Measurements from ENCODE around the gene EID1. TPM values are rescaled to one million over a fixed set of nuclear protein-coding genes. Genes with fewer than 3 reads are reported as not detected.

Gene EID1
- total RNA-seq, 1 experiment from 2014 or later = 98.7 TPM

DNA sequence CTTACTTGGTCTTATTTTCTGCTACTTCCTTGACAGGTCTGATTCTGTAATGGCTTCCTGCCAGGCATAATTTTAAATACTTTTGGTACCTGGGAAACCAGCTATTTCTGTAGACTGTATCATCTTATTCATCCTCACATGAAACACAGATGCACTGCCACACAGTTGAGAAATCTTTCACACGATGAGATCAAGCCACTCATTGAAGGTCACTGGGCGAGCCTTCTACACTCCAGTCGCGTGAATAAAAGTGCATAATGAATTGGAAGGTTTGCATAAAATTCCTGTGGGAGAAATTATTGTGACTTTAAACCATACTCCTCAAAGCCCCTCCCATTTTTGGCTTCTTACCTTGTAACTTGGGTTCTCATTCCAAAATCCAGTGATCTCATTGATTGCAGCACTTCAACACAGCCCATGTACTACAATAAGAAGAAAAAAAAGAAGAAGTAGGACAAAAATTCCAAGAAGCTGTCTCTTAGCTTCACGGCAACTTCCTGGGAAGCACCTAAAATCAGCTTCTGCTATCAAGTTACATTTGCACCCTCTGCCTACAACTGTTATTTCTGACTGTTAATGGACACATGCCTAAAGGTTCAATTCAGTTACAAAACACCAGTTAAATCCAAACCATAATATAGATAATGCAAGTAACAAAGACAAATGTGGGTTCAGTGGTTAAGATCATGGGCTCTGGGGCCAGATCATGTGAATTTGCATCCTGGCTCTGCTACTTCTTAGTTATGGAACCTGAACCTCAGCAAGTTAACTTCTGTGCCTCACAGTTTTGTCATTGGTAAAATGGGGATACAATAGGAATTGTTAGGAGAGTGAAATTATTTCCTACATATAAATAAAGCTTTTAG, 46.8 kb downstream of the EID1 start:
- H3K27me3 ChIP-seq (ENCODE audit: low read length) = no peaks in the 10 kb centered on the region
- H3K27ac ChIP-seq (ENCODE audit: low read length) = peak overlapping the region; percentile 88
- no peaks in the 10 kb centered on the region for H3K9me2 ChIP-seq (replicated peaks; ENCODE audit: low read length)
- no peak for ATAC-seq
- intact Hi-C loops (cut with micrococcal nuclease) = no loop called here
- H4K20me1 ChIP-seq (ENCODE audit: low read length) = no peaks in the 10 kb centered on the region
- POLR2A ChIA-PET (ENCODE audit: unreplicated experiment) = interaction anchor here (0.7 kb wide), 1 partner anchor 46 kb away, joined by 7 read pairs; no protein-coding TSS in a partner anchor
- 0 out of 2 replicates have a peak overlapping the region, but pooled peaks have one; percentile 11 for H3K9ac ChIP-seq (ENCODE audit: low read length)
- no peaks in the 10 kb centered on the region for H3K79me2 ChIP-seq (ENCODE audit: low read length)
- H3K36me3 ChIP-seq (ENCODE audit: low read depth, low read length) = no peaks in the 10 kb centered on the region
- CTCF ChIA-PET = no interaction called here
- BruUV-seq (replicated peaks) = no TSS peak
- no peaks in the 10 kb centered on the region for H3F3A ChIP-seq (ENCODE audit: low read length, unreplicated experiment)
- H3K4me2 ChIP-seq (ENCODE audit: low read length) = no peak overlapping the region
- TF ChIP-seq, protein P1, sequence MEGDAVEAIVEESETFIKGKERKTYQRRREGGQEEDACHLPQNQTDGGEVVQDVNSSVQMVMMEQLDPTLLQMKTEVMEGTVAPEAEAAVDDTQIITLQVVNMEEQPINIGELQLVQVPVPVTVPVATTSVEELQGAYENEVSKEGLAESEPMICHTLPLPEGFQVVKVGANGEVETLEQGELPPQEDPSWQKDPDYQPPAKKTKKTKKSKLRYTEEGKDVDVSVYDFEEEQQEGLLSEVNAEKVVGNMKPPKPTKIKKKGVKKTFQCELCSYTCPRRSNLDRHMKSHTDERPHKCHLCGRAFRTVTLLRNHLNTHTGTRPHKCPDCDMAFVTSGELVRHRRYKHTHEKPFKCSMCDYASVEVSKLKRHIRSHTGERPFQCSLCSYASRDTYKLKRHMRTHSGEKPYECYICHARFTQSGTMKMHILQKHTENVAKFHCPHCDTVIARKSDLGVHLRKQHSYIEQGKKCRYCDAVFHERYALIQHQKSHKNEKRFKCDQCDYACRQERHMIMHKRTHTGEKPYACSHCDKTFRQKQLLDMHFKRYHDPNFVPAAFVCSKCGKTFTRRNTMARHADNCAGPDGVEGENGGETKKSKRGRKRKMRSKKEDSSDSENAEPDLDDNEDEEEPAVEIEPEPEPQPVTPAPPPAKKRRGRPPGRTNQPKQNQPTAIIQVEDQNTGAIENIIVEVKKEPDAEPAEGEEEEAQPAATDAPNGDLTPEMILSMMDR (conservative IDR thresholded peaks at IDR 0.05; ENCODE audit: low read depth, low read length) = no peak
- TF ChIP-seq EZH2phosphoT487 (IDR thresholded peaks at IDR 0.05; ENCODE audit: borderline replicate concordance, low read length) (no peak), EZH2 (IDR thresholded peaks at IDR 0.05; ENCODE audit: low read length, unreplicated experiment) (no peak)
- H2AFZ ChIP-seq (ENCODE audit: low read length) = no peak overlapping the region
- H3K4me1 ChIP-seq (ENCODE audit: insufficient read depth, low read length) = peaks cover 33% of the 10 kb centered on the region
- no peaks in the 10 kb centered on the region for H3K9me3 ChIP-seq (ENCODE audit: low read length)
- no peak overlapping the region for H3K4me3 ChIP-seq (ENCODE audit: low read length)
- DNase-seq = no peak

DNA sequence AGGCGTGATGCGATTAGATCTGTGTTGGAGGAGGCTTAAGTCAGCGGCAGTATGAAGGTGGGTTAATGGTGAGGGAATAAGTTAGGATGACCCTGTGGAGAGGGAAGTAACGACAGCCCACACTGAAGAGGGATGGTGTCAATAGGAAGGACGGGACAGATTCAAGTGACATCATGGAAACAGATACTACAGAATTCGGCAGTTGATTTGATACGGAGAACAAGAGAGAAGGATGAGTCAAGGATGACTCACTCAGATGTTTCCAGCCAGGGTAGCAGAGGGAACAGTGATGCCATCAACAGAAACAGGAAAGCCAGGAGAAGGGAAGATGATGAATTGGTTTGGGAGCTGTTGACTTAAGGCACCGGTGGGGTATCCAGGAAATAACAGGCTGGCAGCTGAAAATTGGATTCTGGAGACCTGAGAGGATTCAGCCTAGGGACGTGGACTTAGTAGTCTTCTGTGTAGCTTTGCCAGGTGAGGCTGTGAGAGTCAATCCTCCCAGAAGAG, 47.8 kb downstream of the EID1 start:
- intact Hi-C loops (cut with micrococcal nuclease) = no loop called here

More for the DNA sequence above, 47.8 kb downstream of the EID1 start:
- BruUV-seq (replicated peaks) = no TSS peak
- H2AFZ ChIP-seq (ENCODE audit: low read length) = peak overlapping the region; percentile 24; the same call in 1 of the 2 replicates
- no peaks in the 10 kb centered on the region for H3F3A ChIP-seq (ENCODE audit: low read length, unreplicated experiment)
- H3K4me3 ChIP-seq (ENCODE audit: low read length) = no peak overlapping the region
- H3K4me2 ChIP-seq (ENCODE audit: low read length) = peak overlapping the region; percentile 40
- no peaks in the 10 kb centered on the region for H4K20me1 ChIP-seq (ENCODE audit: low read length)
- peak; percentile 92 for DNase-seq
- no peaks in the 10 kb centered on the region for H3K79me2 ChIP-seq (ENCODE audit: low read length)
- H3K36me3 ChIP-seq (ENCODE audit: low read depth, low read length) = no peaks in the 10 kb centered on the region
- no peaks in the 10 kb centered on the region for H3K9me3 ChIP-seq (ENCODE audit: low read length)
- H3K27me3 ChIP-seq (ENCODE audit: low read length) = no peaks in the 10 kb centered on the region
- peak overlapping the region; percentile 88 for H3K27ac ChIP-seq (ENCODE audit: low read length)
- no peaks in the 10 kb centered on the region for H3K9me2 ChIP-seq (replicated peaks; ENCODE audit: low read length)
- TF ChIP-seq EZH2phosphoT487 (IDR thresholded peaks at IDR 0.05; ENCODE audit: borderline replicate concordance, low read length) (no peak), EZH2 (IDR thresholded peaks at IDR 0.05; ENCODE audit: low read length, unreplicated experiment) (no peak)
- TF ChIP-seq, protein P1 (conservative IDR thresholded peaks at IDR 0.05; ENCODE audit: low read depth, low read length) = no peak
- ChIA-PET CTCF (no interaction called here), POLR2A (ENCODE audit: unreplicated experiment) (no interaction called here)
- H3K4me1 ChIP-seq (ENCODE audit: insufficient read depth, low read length) = peaks cover 43% of the 10 kb centered on the region
- ATAC-seq = peak; percentile 57
- peak overlapping the region; percentile 49; the same call in 1 of the 2 replicates for H3K9ac ChIP-seq (ENCODE audit: low read length)

Measured in PC-3 (cell line).